ENCODE measurements around the gene ZXDA. TPM values are rescaled to one million over a fixed set of nuclear protein-coding genes. Genes with fewer than 3 reads are reported as not detected.
"Not testable (repeated sequence)": the region's sequence is repeated elsewhere in the genome, so short reads cannot be mapped to it uniquely, and the experiment has no call there.

Gene ZXDA
- total RNA-seq, 2 donors from 2014 or later, result 7.4 to 8.7 TPM

DNA sequence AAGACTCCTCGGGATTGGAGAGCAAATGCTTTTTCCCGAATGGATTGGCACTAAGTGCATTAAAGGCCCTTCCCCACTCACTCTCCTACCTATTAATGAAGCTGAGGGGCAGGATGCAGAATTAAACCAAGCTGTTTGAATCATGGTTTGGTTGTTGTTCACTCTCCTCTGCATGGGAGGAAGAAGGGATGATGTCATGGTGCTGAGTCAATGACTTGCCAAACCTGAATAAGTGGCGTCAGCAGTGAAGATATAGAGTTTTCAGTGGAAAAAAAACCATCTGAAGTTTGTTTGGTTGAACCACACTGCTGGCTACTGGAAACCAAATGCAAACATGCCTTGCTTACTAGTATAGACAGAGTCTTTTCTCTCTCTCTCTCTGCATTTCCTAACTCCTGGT lies 19.8 kb upstream of the ZXDA start:
- intact Hi-C loops (cut with DNase I), result no loop called here
- H3K27me3 ChIP-seq (replicated peaks; ENCODE audit: insufficient read depth), result no peaks in the 10 kb centered on the region
- WGBS, result 41% methylated on average over 3 of the region's 3 CpGs
- DNase-seq (ENCODE audit: low spot score), result no peak
- H3K4me1 ChIP-seq (replicated peaks), result no peaks in the 10 kb centered on the region
- no peaks in the 10 kb centered on the region for H3K9me3 ChIP-seq
- H3K27ac ChIP-seq, result no peak overlapping the region
- no peak for TF ChIP-seq POLR2A (IDR thresholded peaks at IDR 0.05)
- no peak for TF ChIP-seq POLR2AphosphoS5 (IDR thresholded peaks at IDR 0.05)
- TF ChIP-seq, protein P1, sequence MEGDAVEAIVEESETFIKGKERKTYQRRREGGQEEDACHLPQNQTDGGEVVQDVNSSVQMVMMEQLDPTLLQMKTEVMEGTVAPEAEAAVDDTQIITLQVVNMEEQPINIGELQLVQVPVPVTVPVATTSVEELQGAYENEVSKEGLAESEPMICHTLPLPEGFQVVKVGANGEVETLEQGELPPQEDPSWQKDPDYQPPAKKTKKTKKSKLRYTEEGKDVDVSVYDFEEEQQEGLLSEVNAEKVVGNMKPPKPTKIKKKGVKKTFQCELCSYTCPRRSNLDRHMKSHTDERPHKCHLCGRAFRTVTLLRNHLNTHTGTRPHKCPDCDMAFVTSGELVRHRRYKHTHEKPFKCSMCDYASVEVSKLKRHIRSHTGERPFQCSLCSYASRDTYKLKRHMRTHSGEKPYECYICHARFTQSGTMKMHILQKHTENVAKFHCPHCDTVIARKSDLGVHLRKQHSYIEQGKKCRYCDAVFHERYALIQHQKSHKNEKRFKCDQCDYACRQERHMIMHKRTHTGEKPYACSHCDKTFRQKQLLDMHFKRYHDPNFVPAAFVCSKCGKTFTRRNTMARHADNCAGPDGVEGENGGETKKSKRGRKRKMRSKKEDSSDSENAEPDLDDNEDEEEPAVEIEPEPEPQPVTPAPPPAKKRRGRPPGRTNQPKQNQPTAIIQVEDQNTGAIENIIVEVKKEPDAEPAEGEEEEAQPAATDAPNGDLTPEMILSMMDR (IDR thresholded peaks at IDR 0.05), result no peak
- H3K36me3 ChIP-seq, result no peaks in the 10 kb centered on the region
- H3K4me3 ChIP-seq, result no peak overlapping the region

DNA sequence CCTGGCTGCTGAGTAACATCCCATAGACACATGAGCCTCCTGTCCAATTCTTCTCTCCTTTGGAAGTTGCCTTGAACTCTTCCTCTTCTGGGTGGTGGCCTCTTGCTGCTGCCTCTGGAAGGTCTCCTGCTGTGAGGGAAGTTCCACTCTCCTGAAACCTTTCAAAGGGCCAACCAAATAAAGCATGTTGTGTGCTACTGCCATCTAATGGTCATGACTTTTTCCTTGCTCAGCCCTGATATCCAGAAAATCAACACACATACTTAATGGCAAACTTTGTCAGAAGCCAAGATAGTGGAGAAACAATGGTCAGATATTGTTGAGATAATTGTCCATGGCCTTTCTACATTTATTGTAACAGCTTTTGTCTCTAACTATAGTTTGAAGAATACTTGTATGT lies 19.1 kb upstream of the ZXDA start:
- no peak for DNase-seq (ENCODE audit: low spot score)
- H3K27ac ChIP-seq, result no peak overlapping the region
- no peaks in the 10 kb centered on the region for H3K27me3 ChIP-seq (replicated peaks; ENCODE audit: insufficient read depth)
- intact Hi-C loops (cut with DNase I), result no loop called here
- TF ChIP-seq, protein P1 (IDR thresholded peaks at IDR 0.05), result peak in 2 of 4 experiments; percentile 20 to 34
- no peak for TF ChIP-seq POLR2AphosphoS5 (IDR thresholded peaks at IDR 0.05)
- H3K4me1 ChIP-seq (replicated peaks), result no peaks in the 10 kb centered on the region
- no peak overlapping the region for H3K4me3 ChIP-seq
- H3K9me3 ChIP-seq, result no peaks in the 10 kb centered on the region
- no peaks in the 10 kb centered on the region for H3K36me3 ChIP-seq

DNA sequence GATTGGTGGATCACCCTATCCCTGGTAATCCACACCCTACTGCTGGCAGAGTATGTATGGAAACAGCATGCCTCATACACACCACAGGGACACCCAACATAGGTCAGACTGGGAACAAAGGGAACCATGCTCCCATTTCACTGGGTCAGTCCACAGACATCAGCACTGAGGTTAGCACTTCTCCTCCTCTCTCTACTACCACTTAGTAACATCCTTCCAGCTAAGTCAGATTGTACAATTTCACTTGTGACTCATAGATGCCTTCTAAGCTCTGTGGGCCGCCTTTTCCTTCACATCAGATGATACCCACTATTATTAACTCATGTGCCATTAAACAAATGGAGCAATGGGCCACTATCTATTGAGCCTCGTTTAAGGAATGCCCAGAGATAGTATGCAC lies 15.5 kb upstream of the ZXDA start:
- intact Hi-C loops (cut with DNase I), result no loop called here
- 91% methylated on average over 2 of the region's 2 CpGs for WGBS
- Histone ChIP-seq H3K4me3 (no peak overlapping the region), H3K27me3 (replicated peaks; ENCODE audit: insufficient read depth) (no peaks in the 10 kb centered on the region), H3K36me3 (no peaks in the 10 kb centered on the region), H3K4me1 (replicated peaks) (no peaks in the 10 kb centered on the region), H3K9me3 (no peaks in the 10 kb centered on the region), H3K27ac (no peak overlapping the region)
- no peak for DNase-seq (ENCODE audit: low spot score)
- TF ChIP-seq POLR2AphosphoS5 (IDR thresholded peaks at IDR 0.05), result no peak
- no peak for TF ChIP-seq POLR2A (IDR thresholded peaks at IDR 0.05)
- TF ChIP-seq, protein P1 (IDR thresholded peaks at IDR 0.05), result no peak

DNA sequence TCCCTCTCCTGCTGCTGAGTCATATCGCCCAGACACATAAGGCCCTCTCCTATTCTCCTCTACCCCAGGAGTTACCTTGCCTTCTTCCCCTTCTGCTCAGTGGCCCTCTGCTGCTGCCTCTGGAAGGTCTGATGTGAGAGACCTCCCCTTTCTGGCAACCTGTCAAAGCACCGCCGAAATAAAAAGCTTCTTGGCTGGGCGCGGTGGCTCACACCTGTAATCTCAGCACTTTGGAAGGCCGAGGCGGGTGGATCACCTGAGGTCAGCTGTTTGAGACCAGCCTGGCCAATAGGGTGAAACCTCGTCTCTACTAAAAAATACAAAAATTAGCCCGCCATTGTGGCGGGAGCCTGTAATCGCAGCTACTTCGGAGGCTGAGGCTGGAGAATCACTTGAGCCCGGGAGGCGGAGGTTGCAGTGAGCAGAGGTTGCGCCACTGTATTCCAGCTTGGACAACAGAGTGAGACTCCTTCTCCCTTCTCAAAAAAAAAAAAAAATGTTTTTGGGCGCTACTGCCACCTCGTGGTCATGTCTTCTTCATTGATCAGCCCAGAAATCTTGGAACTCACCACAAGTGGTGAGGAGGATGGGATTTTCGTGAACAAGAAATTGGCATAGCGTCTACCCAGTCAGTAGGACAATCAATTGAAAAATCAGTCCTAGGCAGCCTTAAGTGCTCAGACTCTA lies 8.6 kb upstream of the ZXDA start:
- Histone ChIP-seq H3K4me3 (no peak overlapping the region), H3K27me3 (replicated peaks; ENCODE audit: insufficient read depth) (no peaks in the 10 kb centered on the region), H3K27ac (no peak overlapping the region), H3K36me3 (no peaks in the 10 kb centered on the region), H3K4me1 (replicated peaks) (no peaks in the 10 kb centered on the region), H3K9me3 (no peaks in the 10 kb centered on the region)
- intact Hi-C loops (cut with DNase I), result no loop called here
- DNase-seq (ENCODE audit: low spot score), result no peak
- TF ChIP-seq POLR2AphosphoS5 (IDR thresholded peaks at IDR 0.05), result no peak
- TF ChIP-seq, protein P1 (IDR thresholded peaks at IDR 0.05), result peak in 3 of 4 experiments; percentile 15 to 37 (median 33)
- WGBS, result 38% methylated on average over 14 of the region's 19 CpGs

DNA sequence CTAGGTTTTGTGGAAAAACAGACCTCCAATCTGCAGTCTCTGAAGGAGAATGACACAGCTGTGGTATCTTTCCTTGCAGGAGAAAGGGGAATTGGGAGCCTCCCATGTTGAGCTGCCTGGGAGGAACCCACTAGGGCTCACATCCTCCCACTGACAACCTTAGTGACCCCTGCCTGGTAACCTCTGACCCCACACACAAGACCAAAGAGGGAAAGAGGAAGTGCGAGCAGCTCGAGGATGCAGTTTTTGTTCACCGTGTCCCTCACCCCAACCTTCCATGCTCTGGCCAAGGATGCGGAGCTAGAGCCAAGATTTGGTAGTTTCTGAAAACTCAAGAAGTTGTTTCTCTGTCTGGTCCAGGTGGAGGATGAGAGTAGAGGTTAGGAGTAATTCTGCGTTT lies 5.4 kb upstream of the ZXDA start:
- intact Hi-C loops (cut with DNase I), result no loop called here
- Histone ChIP-seq H3K4me1 (replicated peaks) (no peaks in the 10 kb centered on the region), H3K27me3 (replicated peaks; ENCODE audit: insufficient read depth) (no peaks in the 10 kb centered on the region), H3K9me3 (no peaks in the 10 kb centered on the region), H3K36me3 (no peaks in the 10 kb centered on the region), H3K4me3 (no peak overlapping the region), H3K27ac (no peak overlapping the region)
- DNase-seq (ENCODE audit: low spot score), result no peak
- WGBS, result 65% methylated on average over 5 of the region's 5 CpGs
- no peak for TF ChIP-seq POLR2AphosphoS5 (IDR thresholded peaks at IDR 0.05)
- no peak for TF ChIP-seq POLR2A (IDR thresholded peaks at IDR 0.05)
- TF ChIP-seq, protein P1 (IDR thresholded peaks at IDR 0.05), result no peak

DNA sequence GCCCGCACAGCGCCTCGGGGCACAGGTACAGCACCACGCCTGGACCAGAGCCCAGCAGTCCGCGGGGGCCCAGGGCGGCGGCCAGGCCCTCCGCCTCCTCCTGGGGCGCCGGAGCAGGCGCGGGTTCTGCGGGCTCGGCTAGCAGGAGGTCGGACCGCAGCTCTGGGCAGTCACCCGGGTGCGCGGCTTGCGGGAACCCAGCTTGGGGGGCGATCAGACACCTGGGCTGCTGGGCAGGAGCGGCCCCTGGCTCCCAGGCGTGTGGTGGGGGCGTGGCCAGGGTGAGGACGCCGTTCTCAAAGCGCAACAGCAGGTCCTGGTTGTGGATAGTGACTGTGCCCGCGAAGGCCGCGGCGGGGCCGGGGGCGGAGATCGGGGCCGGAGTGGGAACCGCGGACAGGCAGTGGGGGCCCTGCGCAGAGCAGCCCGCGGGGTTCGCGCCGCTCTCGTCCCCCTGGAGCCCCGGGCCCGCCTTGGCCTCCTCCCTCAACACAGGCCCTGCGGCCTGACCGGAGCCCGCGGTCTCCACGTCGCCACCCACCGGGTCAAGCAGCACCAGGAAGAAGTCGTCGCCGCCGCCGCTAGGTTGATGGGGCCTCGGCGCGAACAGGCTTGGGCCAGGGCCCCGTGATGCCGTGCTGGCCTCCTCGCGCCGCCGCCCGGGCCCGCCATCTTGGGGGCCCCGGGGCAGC lies 517 bp downstream of the ZXDA start:
- intact Hi-C loops (cut with DNase I), result loop anchor here (10.0 kb wide), 1 partner anchor 315 kb away; the partner anchor contains the start of gene ZXDB
- Histone ChIP-seq H3K27ac (peak overlapping the region; percentile 85 to 91), H3K4me3 (peak overlapping the region; percentile 41)
- not testable (repeated sequence) for H3K27me3 ChIP-seq (replicated peaks; ENCODE audit: insufficient read depth); H3K36me3 ChIP-seq; H3K4me1 ChIP-seq (replicated peaks); H3K9me3 ChIP-seq
- DNase-seq (ENCODE audit: low spot score), result peak; percentile 22
- no CpG with 5 or more reads among the region's 72 CpGs for WGBS

DNA sequence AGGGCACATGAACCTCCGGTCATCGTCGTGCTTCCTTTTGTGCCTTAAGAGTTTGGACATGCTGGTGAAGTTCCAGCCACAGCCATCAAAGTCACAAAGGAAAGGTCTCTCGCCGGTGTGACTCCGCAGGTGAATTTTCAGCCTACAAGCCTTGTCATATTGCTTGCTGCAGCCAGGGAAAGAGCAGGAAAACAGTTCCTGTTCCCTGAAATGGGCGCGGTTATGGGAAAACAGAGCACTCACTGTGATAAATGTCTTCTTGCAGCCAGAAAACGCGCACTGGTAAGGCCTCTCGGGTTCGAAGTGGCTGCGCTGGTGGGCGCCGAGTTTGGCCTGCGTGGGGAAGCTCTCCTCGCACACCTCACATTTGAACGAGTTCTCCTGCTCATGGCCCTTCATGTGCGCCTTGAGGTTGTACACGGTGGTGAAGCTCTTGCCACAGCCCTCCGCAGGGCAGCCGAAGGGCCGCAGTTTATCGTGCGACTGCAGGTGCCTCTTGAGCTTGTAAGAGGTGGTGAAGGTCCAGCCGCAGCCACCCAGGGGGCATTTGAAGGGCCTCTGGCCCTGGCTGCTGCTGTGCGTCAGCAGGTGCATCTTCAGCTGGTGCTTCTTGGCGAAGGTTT lies 1.2 kb downstream of the ZXDA start:
- Histone ChIP-seq H3K4me3 (peak overlapping the region; percentile 41), H3K27ac (peak overlapping the region; percentile 85 to 91)
- not testable (repeated sequence) for H3K9me3 ChIP-seq; H3K4me1 ChIP-seq (replicated peaks); H3K27me3 ChIP-seq (replicated peaks; ENCODE audit: insufficient read depth); H3K36me3 ChIP-seq
- intact Hi-C loops (cut with DNase I), result loop anchor here (10.0 kb wide), 1 partner anchor 314 kb away; the partner anchor contains the start of gene ZXDB
- 80% methylated on average over 18 of the region's 28 CpGs for WGBS
- peak; percentile 4 for DNase-seq (ENCODE audit: low spot score)
